GM19239 (cell line): ENCODE data around the gene CD58.
A peak's percentile ranks its signal among the peaks of the same experiment; 100 is the strongest.
"Not testable (repeated sequence)": the region's sequence is repeated elsewhere in the genome, so short reads cannot be mapped to it uniquely, and the experiment has no call there.

Experiments
- DNase-seq: peaks from one replicate; pipeline ENCODE4 v3.0.0; 2011; ENCODE audit warnings: low spot score; ENCODE audit not compliant: insufficient read length
- FAIRE-seq: peaks from 2 replicates; lab custom pipeline; 2011; peaks lifted over from hg19 to GRCh38; lab: Jason Lieb, UNC

CD58 gene

DNA sequence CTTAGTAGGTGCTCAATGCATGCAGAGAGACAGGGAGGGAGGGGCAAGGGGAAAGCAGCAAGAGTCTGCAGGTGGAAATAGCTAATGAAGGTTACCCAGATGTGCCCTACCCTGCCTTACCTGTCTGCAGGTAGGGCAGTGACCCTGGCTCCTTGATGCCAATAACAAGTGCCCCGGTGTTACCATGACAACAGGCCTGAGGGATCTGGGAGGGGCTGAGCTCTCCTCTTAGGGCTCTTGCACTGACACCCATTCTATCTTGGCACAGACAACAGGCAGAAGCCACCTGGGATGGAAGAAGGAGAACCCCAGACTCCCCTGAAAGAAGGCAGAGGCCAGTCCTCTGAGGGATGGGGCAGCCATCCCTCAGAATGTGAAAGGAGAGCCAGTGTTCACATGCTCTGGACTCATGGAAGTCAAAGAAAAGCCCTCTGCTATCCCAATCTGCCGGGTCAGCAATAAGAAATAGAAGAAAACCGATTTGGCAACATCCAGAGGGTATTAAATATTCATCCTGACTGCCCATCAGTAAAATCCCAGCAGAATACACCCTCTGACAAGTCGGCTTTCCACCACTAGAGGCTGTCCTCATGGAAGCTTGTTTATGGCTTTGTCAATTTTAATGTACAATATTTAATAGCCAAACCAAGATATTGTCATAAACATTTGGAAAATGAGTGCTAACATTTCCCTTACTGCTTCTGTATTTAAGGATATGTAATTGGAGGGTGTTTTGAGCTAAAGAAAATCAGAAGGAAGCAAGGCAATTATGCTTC, 24.4 kb upstream of the CD58 start:
- not testable (repeated sequence) for DNase-seq, FAIRE-seq

DNA sequence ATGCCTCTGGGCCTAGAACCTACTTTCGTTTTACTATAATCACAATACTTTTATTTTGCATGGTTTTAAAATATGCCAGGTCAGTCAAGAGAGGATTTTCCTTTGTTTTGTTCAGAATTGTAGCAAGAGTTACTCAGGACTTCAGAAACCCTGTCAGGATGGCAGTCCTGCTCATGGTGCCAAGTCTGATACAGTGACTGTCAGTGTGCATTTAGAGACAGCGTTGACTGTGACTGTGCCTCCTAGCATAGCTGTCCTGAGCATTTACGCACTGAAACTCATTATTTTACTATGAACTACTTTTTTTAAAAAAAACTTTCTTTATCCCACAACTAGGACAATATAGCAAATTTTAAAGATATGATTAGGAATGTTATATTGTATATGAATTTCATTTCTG, 23.2 kb upstream of the CD58 start:
- FAIRE-seq, DNase-seq: not testable (repeated sequence)

DNA sequence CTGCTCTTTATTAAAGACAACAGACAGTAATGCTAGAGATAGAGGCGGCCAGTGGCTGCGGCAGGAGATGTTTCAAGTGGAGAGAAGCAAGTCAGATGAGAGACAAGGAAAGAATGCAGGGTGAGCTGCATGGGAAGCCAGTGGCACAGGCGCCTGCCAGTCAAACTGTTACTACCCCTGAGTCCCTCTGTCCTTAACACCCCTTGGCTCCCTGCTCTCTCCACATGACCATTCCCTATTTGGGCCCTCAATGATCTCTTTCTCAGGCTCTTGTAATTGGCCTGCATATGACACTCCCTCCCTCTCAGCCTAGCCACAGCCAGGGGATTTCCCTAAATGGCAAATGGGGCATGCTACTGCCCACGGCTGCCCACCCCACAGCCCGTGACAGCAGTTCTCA, 22.6 kb upstream of the CD58 start:
- FAIRE-seq, DNase-seq: not testable (repeated sequence)

DNA sequence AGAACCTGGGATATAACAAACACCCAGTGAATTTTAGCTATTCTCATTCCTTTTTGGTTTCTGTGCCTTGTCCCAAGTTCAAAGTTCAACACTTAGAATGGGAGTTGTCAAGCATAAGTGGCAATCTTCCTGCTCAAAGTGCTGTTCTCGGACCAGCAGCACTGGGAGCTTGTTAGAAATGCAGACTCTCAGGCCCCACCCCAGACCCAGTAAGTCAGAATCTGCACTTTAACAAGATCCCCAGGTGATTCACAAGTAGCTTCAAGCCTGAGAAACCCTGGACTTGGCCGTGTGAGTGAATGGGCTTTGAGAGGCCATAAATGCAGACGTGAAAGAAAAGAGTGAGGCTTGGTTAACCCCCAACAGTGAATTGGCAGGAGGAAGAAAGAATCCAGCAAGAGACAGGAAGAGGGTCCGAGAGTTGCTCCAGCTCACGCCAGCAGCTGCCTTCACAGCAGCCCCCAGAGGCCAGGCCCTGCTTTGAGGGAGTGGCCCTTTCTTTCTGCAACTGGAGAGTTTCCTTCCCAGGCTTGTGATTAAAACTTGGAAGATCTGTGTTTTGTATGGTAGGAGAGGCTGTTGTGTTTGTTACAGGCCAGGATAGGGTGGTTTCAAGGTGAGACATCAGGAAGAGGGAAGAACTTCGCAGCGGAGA, 21.3 kb upstream of the CD58 start:
- not testable (repeated sequence) for DNase-seq, FAIRE-seq

DNA sequence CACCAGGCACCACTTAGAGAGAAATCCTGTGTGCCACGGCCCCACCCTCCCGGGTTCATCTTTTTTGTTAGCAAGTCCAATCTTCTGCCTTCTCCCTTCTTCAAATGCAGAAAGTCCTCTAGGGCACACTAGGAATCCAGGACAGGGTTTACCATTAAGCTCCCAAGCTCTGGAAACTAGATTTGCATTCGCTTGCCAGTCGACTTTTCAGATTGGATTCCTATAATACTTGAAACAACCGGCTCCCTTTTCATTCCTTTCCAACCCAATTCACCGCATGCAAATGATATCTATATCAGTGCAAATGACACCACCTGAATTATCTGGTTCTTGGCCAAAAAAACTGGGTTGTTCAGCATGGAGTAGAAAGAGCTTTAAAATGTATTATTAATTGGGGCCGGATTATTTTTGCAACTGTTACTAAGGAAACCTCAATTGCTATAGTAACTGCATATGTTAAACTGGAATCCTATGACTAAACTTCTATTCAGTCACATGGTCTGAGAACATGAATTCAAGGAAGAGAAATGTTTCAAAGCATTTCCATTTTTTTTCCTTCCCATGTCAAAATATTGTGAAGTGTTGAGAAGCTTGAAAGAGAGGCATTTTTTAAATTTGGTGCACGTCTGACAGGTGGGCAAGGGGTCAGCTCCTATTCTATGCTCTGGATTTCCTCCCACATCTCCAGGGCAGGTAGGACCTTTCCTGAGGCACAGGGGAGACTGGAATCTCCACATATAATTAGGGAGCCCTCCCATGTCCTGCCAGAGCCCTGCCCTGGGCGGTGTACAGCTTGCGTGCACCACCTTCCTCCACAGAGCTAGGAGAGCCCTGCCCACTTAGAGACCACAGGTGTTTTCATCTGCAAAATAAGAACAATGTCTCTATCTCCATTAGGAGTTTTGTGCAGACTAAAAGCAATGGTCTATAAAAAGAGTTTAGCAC, 20.5 kb upstream of the CD58 start:
- FAIRE-seq, DNase-seq: not testable (repeated sequence)

DNA sequence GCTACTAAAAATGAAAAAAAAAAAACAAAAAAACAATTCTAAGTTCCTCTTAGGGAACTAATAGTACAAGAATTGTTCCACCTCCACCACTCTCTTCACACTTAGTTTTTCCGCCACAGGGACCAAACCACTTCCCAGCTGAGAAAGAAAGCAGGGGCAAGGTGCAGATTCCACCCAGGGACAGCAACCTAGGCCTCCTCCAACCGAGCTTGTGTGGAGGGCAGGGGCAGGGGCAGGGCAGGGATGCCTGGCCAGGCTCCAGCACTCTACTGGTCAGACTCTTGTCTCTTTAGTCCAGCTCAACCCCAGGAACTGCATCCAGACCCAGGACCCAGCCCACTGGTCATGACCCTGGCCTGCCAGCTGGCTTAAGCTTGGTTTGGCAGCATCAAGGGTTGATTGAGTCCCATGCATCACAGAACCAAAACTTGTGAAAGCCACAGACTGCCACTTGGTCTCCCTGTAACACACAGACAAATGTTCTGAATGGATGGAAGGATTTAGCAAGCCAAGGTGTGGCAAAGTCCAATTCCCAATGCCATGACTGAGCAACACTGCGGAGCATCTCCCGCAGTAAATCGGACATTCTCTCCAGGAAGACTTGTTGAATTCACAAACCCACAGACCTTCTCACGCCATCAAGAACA, 19.7 kb upstream of the CD58 start:
- FAIRE-seq, DNase-seq: not testable (repeated sequence)

DNA sequence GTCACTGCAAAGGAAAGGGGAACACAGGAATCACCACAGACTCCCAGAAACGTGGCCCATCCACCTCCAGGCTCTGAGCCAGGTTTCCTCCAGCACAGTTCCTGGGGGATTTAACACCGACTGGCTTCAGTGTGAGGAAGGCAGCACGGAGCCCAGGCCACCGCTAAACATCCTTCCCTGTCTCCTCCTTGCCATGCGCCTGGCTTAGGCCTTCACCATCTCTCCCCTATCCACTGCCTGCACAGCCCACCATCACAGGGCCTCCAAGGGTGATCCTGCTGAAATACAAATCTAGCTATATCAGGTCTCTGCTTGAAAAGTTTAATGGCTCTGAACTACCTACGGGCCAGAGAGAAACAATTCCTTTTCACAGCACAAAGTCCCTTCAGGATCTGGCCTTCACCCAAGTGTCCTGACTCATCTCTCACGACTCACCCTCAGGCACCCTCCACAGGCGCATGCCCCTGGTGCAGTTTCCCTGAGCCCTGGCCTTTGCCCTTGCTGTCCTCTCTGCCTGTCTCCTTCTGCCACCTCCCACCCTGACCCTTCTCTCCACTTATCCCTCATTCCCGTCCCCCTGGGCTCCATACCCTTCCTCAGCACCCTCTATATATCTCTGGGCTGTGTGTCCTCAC, 18.4 kb upstream of the CD58 start:
- DNase-seq: not testable (repeated sequence)

DNA sequence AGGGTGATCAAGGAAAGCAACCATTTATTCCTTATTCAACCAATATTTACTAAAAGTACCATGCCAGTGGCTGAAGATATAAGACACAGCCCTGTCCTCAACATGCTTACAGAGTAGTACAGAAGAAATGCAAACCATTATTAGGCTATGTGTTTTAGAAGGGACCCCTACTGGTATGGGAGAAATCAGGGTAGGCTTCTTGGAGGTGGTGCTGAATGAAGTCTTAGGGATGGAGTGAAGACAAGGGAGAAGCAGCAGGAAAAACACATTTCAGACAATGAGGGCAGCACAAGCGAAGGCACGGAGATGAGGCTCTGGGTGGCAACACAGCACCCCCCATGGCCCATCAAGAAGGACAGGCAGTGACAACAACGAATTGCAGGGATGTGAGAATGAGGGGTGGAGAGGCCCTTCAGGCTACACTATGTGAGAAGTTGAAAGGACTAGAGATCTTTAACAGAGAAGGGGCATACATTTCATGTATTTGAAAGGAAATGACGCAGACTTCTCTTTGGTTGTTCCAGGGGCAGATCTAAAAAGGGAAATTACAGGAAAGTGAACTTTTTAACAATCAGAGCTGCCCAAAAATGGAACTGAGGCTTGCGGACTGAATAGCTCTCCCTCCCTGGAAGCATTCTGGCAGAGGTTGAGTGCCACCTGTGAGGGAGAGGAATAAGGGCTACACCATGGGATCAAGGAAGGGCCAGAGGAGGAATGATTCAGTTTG, 16.8 kb upstream of the CD58 start:
- DNase-seq: no peak
- FAIRE-seq: no peak

More for the DNA sequence above, 18.4 kb upstream of the CD58 start:
- not testable (repeated sequence) for FAIRE-seq

DNA sequence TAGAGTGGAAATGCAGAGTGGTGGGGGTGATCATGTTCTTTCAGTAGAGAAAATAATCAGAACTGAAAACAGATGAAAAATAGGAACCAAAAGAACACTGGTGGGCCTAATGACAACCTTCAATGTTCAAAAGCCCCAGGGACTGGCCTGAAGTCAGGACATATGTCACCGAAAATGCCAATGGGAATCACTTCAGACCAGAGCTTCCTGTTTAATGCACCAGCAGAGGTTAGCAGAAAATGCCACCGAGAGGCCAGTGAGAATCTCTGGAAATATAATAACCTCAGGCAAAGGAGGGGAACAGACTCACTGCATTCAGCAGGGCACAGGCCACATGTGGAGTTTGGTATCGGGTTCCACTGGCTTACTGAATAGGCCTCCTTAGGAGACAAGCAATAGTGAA, 15.9 kb upstream of the CD58 start:
- FAIRE-seq (no peak), DNase-seq (no peak)

DNA sequence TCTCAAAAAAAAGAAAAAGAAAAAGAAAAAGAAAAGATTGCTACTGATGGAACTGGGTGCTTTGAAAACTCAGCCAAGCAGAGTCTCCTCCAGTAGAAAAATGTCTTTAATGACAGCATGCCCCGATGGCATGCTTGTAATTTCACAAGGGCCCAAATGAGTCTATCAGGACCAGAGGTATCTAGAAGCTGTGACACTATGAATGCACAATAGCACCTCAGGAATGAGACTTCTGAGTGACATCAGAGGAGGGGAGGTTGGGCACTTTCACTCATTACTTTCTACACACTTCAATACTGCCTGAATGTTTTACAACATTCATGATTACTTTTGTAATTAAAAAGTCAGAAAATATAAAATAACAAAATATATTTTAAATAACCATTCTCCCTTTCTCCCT, 15.1 kb upstream of the CD58 start:
- FAIRE-seq (no peak), DNase-seq (no peak)

DNA sequence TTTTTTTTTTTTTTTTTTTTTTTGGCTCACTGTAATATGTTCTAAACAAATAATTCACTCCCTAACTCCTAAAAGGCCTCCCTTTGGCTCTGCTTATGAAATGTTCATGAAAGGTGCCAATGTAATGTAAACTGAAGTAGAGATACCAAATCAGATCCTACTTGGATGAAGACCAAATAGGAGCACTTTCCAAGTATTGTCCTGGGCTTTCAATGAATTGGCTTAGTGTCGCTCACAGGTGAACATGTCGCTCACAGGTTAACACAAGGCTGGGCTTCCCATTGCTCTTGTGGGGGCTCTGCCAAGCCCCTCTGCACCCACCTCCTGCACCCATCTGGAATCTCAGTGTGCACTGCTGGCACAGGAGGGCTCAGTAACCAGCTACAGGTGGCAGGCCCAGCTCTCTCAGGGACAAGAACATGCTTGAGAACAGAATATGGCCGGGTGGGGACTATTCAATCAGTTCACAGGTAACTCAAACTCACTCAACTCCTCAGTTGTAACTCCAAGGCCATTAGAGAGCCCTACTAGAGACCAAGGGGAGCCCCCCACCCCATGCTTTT, 10.6 kb upstream of the CD58 start:
- FAIRE-seq (no peak), DNase-seq (no peak)

DNA sequence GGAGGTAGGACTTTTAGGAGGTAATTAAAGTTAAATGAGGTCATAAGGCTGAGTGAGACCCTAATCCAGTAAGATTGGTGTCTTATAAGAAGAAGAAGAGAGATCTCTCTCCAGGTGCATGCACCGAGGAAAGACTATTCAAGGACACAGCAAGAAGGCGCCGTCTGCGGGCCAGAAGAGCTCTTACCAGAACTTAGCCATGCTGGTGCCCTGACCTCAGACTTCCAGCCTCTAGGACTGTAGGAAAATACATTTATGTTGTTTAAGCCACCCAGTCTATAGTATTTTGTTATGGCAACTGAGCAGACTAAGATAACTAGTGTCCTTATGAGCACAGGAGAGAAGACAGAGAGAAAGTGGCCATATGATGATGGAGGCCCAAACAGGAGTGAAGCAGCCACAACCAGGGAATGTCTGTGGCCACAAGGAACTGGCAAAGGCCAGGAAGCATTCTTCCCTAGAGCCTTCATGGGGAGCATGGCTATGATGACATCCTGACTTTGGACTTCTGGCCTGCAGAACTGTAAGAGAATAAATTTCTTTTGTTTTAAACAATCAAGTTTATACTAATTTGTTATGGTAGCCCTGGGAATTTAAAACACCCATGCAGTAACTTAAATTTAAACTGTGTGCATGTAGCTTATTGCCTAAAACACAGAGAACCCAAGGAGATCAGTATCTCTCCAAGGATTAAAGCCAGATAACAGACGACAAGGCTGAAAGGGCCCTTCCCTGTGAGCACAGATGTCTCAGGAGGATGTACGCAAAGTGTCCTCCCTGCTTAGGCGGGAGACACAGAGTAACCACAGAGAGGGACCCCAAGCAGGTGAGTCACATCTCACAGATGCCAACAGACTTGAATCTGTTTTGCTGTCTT, 9.9 kb upstream of the CD58 start:
- DNase-seq: no peak
- FAIRE-seq: no peak

DNA sequence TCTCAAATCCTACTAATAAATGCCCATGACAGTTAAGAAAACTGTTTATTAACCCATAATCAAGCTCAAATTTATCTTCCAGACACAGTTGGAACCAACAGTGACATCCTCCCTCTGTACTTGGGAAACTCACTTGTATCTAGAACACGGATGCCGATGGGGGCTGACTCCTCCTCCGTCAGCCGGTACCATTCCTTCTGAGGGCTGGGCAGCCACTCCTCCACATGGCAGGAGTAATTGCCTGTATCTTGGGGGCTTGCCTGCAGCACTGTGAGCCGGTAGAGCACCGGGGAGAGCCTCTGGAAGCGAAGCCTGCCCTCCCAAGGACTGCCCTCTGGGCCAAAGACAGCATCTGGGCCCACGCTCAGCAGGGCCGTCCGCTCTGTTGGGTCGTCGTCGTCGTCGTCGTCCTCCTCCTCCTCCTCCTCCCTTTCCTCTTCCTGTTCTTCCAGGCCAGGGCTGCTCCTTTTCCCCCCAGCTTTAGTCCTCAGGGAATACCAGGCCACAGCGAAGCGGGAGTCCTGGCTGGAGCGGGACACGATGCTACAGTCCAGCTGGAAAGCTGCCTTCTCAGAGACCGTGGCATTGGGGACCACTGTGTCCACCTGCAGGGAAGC, 8.5 kb upstream of the CD58 start:
- FAIRE-seq: no peak

DNA sequence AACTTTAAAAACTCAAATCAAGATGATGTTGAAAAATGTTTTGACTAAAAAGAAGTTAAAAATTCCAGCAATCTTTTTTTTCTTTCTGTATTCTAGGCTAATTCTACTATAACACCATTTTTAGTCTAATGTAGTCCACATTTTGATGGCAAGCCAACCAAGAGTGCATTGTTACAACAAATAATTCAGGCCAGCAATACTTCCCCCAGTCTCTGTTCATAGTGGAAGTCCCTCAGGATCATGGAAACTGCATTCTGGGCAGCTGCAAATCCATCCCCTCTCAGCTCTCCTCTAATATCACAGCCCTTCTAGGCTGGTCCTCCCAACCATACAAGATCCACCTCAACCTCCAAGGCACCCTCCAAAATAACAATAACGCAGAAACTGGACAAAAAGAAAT, 7.8 kb upstream of the CD58 start:
- FAIRE-seq: no peak
- DNase-seq: no peak

More for the DNA sequence above, 8.5 kb upstream of the CD58 start:
- no peak for DNase-seq

DNA sequence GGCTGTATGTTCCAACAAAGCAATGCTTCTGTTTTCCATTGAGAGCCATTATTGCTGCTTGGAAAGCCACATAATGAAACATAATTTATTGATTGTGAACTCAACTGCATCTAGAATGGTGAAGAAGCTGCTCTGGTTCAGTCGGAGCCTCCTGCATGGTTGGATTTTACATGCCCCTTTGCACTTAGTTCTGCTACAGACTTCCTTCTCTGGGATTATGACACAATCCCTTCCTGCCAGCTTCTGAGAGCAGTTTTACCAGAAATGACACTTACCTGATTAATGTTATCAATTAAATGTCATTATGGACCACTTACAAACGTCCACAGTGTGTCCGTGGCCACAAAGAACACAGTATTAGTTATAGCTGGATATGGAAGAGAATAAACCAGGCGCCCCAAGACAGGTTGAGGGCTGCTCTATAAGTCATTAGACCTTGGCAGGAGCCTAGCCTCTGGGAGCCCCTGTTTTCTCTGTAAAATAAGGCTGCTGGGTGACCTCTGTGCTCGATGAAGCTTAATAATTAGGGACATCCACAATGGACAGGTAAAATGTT, 7.0 kb upstream of the CD58 start:
- FAIRE-seq: no peak
- no peak for DNase-seq

DNA sequence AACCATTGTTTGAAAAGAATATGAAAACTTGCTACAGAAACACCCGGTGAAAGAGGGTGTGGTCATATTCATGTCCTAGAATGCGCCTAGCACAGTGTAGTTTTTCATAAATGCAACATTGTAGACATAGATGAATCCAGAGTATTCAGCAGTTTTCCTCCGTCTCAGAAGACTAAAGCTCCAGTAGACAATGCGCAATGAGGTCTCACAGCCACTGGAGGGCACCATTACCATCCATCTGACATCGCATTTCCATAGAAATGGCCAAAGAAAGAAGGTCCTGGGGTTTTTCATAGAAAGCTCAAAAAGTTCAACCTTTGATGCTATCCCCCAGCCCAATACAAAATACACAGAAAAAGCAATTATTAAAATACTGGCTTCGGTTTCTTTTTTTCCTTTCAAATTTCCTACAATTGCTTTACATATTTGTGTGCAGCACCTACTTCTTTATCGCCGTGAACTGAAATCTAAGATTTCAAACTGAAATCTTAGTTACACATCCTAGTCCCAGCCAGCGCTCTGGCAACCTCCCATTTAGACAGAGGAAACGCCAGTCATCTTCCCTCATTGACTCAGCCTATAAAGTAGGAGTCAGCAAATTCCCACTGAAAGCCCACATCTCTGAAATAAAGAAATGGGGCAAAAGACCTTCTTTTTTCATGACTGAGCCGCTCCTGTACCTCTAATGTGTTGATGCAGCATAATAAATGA, 3.9 kb upstream of the CD58 start:
- FAIRE-seq (peak; percentile 90), DNase-seq (peak; percentile 55)
